GM18858 (cell line): Measurements from ENCODE around the gene CLIP2.
"Not testable (repeated sequence)": the region's sequence is repeated elsewhere in the genome, so short reads cannot be mapped to it uniquely, and the experiment has no call there.

ENCODE experiments used
- ATAC-seq: cut with Tn5 transposase; IDR thresholded peaks from one replicate; pipeline ENCODE4 v1.9.1; 2021; ENCODE audit not compliant: unreplicated experiment

The CLIP2 gene

DNA sequence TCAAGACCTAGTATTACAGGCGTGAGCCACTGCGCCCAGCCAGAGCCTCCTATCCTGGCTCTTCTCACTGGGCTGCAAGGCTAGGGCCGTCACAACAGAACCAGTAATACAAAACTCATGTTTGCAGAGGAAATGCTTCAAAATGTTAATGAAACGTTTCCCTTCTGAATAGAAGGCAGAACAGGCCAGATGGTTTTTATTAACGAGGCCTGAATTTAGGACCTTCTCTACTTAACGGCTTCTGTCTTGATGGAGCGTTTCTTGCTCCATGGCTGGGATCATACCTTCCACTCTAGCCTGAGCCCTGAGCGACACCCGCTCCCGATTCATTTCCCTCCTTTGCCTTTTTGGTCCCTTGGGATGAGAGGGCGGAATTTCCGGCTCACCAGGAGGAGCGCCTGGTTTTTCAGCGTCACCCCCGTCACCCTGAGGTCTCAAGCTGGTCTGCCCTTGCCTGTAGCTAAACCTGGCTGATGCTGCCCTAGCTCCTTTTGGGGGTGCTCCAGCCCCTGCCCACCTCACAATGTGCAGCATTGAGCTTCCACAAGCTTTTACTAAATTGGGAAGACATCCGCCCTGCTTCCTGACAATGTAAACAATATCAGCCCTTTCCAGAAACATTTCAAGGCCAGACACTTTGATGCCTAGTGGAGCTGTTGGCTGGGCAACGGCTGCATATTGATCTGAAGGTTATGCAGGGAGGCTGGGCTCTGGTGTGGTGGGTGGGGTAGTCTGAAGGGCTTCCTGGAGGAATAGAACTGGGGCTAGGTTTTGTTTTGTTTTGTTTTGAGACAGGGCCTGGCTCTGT is 5.2 kb downstream of the CLIP2 start:
- no peak for ATAC-seq

- ATAC-seq: no peak
These were observed 8.5 kb downstream of the CLIP2 start for GRCh38 chr7:74297516-74298233.

DNA sequence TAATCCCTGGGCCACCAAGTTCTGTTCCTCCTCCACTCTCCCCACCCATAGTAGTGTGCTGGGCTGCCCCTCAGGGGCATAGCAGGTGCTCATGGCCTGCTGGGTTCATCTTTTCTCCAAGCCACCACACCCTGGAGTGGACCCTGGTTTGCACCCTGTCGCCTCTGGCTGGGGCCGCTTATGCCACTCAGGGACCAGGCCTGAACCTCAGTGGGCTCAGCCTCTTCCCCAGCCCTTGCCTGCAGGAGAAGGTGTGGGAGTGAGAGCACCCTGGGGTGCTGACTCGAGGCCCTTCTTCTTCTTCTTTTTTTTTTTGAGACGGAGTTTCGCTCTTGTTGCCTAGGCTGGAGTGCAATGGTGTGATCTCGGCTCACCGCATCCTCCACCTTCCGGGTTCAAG is 10.2 kb downstream of the CLIP2 start:
- no peak for ATAC-seq

DNA sequence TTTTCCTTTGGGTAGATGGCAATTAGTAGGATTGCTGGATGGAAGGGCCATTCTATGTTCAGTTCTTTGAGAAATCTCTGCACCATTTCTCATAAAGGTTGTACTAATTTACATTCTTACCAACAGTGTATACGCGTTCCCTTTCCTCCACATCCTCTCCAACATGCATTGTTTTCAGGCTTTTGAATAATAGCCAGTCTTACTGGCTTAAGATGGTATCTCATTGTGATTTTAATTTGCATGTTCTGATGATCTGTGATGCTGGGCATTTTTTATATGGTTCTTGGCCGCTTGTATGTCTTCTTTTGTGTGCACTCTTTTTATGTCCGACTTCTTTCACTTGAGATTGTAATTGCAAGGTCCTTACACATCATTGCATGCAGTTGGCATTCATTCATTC is 11.7 kb downstream of the CLIP2 start:
- ATAC-seq: no peak

DNA sequence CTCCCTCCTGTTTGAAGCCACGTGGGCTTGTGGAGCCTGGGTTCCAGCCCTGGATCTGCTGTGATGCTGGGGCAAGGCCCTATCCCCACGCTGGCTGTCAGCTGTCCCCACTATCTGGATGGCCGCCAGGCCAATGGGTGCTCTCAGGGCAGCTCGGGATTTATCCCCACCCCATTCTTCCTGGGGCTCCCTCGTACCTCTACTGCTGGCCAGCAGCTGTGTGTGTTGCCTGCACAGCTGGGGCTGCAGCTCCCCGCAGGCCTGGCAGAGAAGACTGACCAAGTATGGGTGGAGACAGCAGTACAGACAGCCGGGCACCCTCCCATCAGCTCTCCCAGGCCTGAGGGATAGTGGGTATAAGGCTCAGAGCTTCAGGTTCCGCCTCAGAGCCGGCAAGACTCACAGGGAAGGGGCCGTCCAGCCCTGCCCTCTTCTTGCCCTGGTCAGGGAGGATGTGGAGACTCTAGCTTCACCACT is 13.6 kb downstream of the CLIP2 start:
- ATAC-seq: no peak

GRCh38 chr7:74304550-74304949 is 15.3 kb downstream of the CLIP2 start:
- no peak for ATAC-seq

GRCh38 chr7:74306004-74306729 is 17.0 kb downstream of the CLIP2 start:
- ATAC-seq: no peak

- no peak for ATAC-seq
These were observed 17.7 kb downstream of the CLIP2 start for GRCh38 chr7:74306730-74307469.

GRCh38 chr7:74307738-74308505 is 18.7 kb downstream of the CLIP2 start:
- no peak for ATAC-seq

GRCh38 chr7:74309181-74309580 is 20.0 kb downstream of the CLIP2 start:
- no peak for ATAC-seq

GRCh38 chr7:74311305-74311744 is 22.1 kb downstream of the CLIP2 start:
- no peak for ATAC-seq

DNA sequence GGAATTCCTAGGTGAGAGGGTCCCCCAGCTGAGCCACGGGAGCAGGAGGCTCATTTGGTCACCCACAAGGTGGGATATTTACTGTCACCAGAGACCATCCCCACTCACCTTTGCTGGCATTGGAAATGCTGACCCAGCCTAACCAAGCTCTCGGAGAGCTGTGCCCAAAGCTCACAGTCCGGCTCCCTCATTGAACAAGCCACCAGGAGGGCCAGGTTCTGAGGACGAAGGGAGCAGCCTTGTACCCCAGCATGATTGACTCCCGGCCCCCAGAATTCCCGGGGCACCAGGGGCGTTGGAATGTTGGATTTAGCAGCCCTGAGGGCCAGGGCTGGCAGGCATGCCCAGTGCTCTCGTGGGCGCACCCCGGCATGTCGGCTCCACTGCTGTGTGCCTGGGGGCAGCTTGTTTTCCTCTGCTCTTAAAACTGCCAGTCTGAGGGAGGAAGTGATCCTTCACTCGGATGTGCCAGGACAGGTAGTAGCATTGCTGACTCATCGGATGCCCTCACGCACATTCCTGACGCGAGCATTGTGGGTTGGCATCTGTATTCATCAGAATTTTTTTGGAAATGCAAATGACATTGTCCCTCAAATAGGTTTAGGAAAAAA is 23.3 kb downstream of the CLIP2 start:
- no peak for ATAC-seq

DNA sequence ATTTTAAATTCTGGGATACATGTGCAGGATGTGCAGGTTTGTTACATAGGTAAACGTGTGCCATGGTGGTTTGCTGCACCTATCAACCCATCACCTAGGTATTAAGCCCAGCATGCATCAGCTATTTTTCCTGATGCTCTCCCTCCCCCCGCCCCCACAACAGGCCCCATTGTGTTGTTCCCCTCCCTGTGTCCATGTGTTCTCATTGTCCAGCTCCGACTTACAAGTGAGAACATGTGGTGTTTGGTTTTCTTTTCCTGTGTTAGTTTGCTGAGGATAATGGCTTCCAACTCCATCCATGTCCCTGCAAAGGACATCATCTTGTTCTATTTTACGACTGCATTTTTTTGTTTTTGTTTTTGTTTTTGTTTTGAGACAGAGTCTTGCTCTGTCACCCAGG is 26.7 kb downstream of the CLIP2 start:
- ATAC-seq: not testable (repeated sequence)

DNA sequence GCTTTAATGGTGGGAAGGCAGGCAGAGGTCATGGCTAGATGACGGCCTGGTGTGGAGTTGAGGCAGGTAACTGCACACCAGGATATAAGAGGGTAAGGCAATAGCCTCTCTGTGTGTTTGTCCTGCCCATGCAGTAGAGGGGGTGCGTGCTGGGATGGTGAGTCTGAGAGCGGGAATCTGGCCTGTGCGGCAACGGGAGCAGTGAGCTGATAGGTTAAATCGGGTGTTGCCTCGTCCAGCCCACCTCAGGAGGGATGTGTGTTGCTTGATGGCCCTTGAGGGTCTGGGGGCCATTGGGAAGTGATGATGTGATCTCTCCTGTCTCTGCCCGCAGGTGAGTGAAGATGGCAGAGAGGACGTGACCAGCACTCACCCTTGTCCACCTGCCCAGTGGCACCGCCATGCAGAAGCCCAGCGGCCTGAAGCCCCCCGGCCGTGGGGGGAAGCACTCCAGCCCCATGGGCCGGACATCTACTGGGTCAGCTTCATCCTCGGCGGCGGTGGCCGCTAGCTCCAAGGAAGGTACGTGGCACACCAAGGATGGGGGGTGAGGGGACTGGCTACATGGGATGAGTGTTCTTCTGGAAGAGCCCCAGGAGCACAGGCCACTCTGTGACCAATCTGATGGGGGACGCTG is 28.1 kb downstream of the CLIP2 start:
- ATAC-seq: no peak

GRCh38 chr7:74318043-74318442 is 28.8 kb downstream of the CLIP2 start:
- ATAC-seq: no peak

- no peak for ATAC-seq
These were observed 31.5 kb downstream of the CLIP2 start for GRCh38 chr7:74320645-74321221.

GRCh38 chr7:74322892-74323291 is 33.7 kb downstream of the CLIP2 start:
- ATAC-seq: not testable (repeated sequence)

DNA sequence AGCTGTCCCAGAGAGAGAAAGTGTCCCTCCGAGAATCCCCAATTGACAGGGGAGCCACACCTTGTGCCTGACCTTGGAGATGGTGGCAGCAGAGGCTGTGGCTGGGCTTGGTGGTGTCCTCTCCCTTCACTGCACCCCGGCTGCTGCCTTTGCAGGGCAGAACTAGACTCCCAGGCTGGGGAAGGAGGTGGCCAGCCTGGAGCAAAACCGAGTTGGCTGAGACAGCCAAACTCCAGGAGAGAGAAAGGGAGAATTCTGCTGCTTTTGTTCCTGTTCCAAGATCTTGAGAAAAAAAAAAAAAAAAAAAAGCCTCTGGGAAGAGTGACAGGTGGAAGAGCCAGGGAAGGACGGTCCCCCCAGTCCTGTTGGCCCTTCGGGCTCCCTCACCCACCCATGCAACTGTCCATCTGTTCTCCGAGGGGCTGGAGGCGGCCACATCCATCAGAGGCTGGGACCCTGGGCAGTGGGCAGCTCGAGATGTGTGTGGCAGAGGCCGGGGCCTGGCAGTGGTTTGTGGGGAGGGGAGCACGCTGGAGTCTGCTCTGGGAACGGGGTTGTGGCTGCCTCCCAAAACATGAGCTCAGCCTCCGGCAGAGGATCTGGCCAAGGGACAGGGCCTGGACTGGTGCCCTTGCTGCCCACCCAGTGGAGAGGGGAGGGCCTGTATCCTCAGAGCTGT is 35.5 kb downstream of the CLIP2 start:
- ATAC-seq: no peak
